HCT116 (cell line): Measurements from ENCODE around the gene ANKRD55.
"Not testable (repeated sequence)": the region's sequence is repeated elsewhere in the genome, so short reads cannot be mapped to it uniquely, and the experiment has no call there.

ENCODE experiments used
- CEBPB ChIP-seq: IDR thresholded peaks from 2 replicates; pipeline ENCODE4 v1.6.1; 2012; ENCODE audit warnings: low read depth
- CTCF ChIP-seq, 3 experiments: fragments of 200-600 bp in 1 of 3; sonication (generic) in 1 of 3; IDR thresholded peaks in 2 of 3; conservative IDR thresholded peaks in 1 of 3; 2 replicates each; pipeline ENCODE4 v1.5.1; 2012 to 2017; ENCODE audit warnings: low read depth in 2 of 3, low read length in 2 of 3, antibody characterized with exemption in 1 of 3, borderline replicate concordance in 1 of 3, control low read depth in 1 of 3, mild to moderate bottlenecking in 1 of 3, mixed read lengths in 1 of 3, mixed run types in 1 of 3, moderate library complexity in 1 of 3; ENCODE audit not compliant: insufficient read depth in 1 of 3
- JUND ChIP-seq: IDR thresholded peaks from 2 replicates; pipeline ENCODE4 v1.6.1; 2012
- SP1 ChIP-seq: IDR thresholded peaks from 2 replicates; pipeline ENCODE4 v1.6.1; 2012; ENCODE audit warnings: low read depth
- SRF ChIP-seq: IDR thresholded peaks from 2 replicates; pipeline ENCODE4 v1.6.1; 2012; ENCODE audit warnings: low read depth

- TF ChIP-seq CTCF (IDR thresholded peaks at IDR 0.05 in 2 of 3, conservative IDR thresholded peaks at IDR 0.05 in 1 of 3; ENCODE audit: borderline replicate concordance in 1 of 3, insufficient read depth in 1 of 3, low read depth in 2 of 3, low read length in 2 of 3); SRF; JUND; CEBPB; SP1: not testable (repeated sequence)
Observed at GRCh38 chr5:56257763-56258529, 24.8 kb upstream of the ANKRD55 start.
